ENCODE measurements around the gene DLG5.

- no peak for TF ChIP-seq CTCF (IDR thresholded peaks at IDR 0.05; ENCODE audit: insufficient read depth, low read length, poor library complexity, severe bottlenecking)
- no peak for TF ChIP-seq EZH2phosphoT487 (conservative IDR thresholded peaks at IDR 0.05; ENCODE audit: low read length)
Measured at GRCh38 chr10:77912576-77912975, 14.0 kb downstream of the DLG5 start.

Data from SU-DHL-6 (cell line).